HFF-Myc (cell line): Measurements from ENCODE around the gene ATP7B.

ENCODE experiments used
- DNase-seq: peaks from one replicate; pipeline ENCODE4 v3.0.0-alpha.2; 2011; ENCODE audit warnings: low read depth; ENCODE audit errors: extremely low read depth
- H3K4me3 ChIP-seq: replicated peaks from 2 replicates; pipeline ENCODE4 v1.5.1; 2011; ENCODE audit warnings: low read depth, mild to moderate bottlenecking, control low read depth, low read length
- TF ChIP-seq, protein P1 (sequence below): IDR thresholded peaks from 2 replicates; pipeline ENCODE4 v1.5.1; 2012; ENCODE audit warnings: mild to moderate bottlenecking, low read depth, low read length, control low read depth; ENCODE audit errors: missing control alignments

The ATP7B gene

GRCh38 chr13:51895906-51896888 is 115.1 kb downstream of the ATP7B start:
- TF ChIP-seq, protein P1, sequence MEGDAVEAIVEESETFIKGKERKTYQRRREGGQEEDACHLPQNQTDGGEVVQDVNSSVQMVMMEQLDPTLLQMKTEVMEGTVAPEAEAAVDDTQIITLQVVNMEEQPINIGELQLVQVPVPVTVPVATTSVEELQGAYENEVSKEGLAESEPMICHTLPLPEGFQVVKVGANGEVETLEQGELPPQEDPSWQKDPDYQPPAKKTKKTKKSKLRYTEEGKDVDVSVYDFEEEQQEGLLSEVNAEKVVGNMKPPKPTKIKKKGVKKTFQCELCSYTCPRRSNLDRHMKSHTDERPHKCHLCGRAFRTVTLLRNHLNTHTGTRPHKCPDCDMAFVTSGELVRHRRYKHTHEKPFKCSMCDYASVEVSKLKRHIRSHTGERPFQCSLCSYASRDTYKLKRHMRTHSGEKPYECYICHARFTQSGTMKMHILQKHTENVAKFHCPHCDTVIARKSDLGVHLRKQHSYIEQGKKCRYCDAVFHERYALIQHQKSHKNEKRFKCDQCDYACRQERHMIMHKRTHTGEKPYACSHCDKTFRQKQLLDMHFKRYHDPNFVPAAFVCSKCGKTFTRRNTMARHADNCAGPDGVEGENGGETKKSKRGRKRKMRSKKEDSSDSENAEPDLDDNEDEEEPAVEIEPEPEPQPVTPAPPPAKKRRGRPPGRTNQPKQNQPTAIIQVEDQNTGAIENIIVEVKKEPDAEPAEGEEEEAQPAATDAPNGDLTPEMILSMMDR, result peak; percentile 72
- peak; percentile 11 for DNase-seq
- no peak overlapping the region for H3K4me3 ChIP-seq

- TF ChIP-seq, protein P1, result no peak
- no peak for DNase-seq
Measured at GRCh38 chr13:51894239-51894638, 117.0 kb downstream of the ATP7B start.

GRCh38 chr13:51892657-51893056 is 118.6 kb downstream of the ATP7B start:
- TF ChIP-seq, protein P1, result no peak
- DNase-seq, result no peak
- H3K4me3 ChIP-seq, result no peak overlapping the region

More at GRCh38 chr13:51894239-51894638, 117.0 kb downstream of the ATP7B start:
- no peak overlapping the region for H3K4me3 ChIP-seq

DNA sequence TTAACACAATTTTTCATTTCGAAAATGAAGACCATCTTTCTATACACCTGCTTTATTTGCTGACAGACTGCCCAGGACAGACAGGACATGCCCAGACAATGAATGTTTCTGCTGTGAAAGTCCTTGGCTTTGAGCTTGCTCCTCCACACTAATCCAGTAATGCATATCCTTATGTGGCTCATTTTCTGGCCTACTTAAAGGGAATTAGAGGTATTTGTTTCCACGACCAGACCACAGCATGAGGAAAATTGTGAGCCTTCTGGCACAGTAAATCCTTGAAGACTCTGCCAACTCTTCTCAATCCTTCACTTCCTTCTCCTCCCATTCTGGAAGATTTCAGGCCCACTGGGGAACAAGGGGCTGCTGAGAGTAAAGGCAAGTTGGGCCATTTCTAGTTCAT is 123.8 kb downstream of the ATP7B start:
- no peak for DNase-seq
- no peak overlapping the region for H3K4me3 ChIP-seq
- TF ChIP-seq, protein P1, result no peak

DNA sequence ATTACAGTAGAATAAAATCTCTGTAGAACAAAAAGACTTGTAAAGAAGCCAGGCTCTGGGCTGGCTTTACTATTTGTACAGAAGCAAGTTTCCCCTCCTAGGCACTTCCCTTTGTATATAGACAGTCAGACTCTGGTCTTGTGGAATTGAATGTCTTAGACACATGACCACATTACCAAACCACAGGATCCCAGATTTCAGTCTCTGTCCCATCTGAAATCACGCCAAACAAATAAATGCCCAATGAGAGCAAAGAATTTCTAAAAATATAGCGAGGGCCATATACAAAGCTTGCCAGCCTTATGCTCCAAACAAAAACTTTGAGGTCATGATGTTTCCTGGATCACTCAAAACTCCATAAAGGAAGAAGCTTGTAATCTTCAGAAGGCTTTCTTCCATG is 125.6 kb downstream of the ATP7B start:
- H3K4me3 ChIP-seq, result no peak overlapping the region
- TF ChIP-seq, protein P1, result no peak

GRCh38 chr13:51883226-51883600 is 128.0 kb downstream of the ATP7B start:
- TF ChIP-seq, protein P1, result no peak
- DNase-seq, result no peak
- no peak overlapping the region for H3K4me3 ChIP-seq

More for the DNA sequence above, 125.6 kb downstream of the ATP7B start:
- DNase-seq, result no peak
